Smooth muscle cell (in vitro differentiated cells): ENCODE results near the gene IL36RN. TPM values are rescaled to one million over a fixed set of nuclear protein-coding genes. Genes with fewer than 3 reads are reported as not detected.

Experiments
- DNase-seq: peaks from one replicate; lab custom pipeline; 2025; ENCODE audit not compliant: unreplicated experiment; lab: John Stamatoyannopoulos, UW
- H2AFZ ChIP-seq: fragments of 200-600 bp; sonication (generic); 2 replicates; pipeline ENCODE4 v1.6.0; 2016; ENCODE audit warnings: antibody characterized with exemption, low read depth, mild to moderate bottlenecking
- H3F3A ChIP-seq: fragments of 200-600 bp; sonication (generic); 2 replicates; pipeline ENCODE4 v1.6.0; 2017; ENCODE audit warnings: antibody characterized with exemption, low read depth
- H3K27ac ChIP-seq: fragments of 200-600 bp; sonication (generic); 2 replicates; pipeline ENCODE4 v1.5.1; 2016; ENCODE audit warnings: low read depth, mild to moderate bottlenecking
- H3K27me3 ChIP-seq: fragments of 200-600 bp; sonication (generic); 2 replicates; pipeline ENCODE4 v1.6.1; 2016; ENCODE audit warnings: low read depth, mild to moderate bottlenecking
- H3K36me3 ChIP-seq: fragments of 200-600 bp; sonication (generic); 2 replicates; pipeline ENCODE4 v1.5.1; 2016; ENCODE audit warnings: low read depth
- H3K4me1 ChIP-seq: fragments of 200-600 bp; sonication (generic); 2 replicates; pipeline ENCODE4 v1.5.1; 2016; ENCODE audit warnings: low read depth
- H3K4me2 ChIP-seq: fragments of 200-600 bp; sonication (generic); 2 replicates; pipeline ENCODE4 v1.6.0; 2016; ENCODE audit warnings: mild to moderate bottlenecking
- H3K4me3 ChIP-seq: fragments of 200-600 bp; sonication (generic); 2 replicates; pipeline ENCODE4 v1.5.1; 2016; ENCODE audit warnings: mild to moderate bottlenecking
- H3K79me2 ChIP-seq: fragments of 200-600 bp; sonication (generic); 2 replicates; pipeline ENCODE4 v1.6.0; 2016; ENCODE audit warnings: low read depth, mild to moderate bottlenecking
- H3K9ac ChIP-seq: fragments of 200-600 bp; sonication (generic); 2 replicates; pipeline ENCODE4 v1.6.0; 2016; ENCODE audit warnings: low read depth
- H3K9me3 ChIP-seq: fragments of 200-600 bp; sonication (generic); replicated peaks from 2 replicates; pipeline ENCODE4 v1.5.1; 2016; ENCODE audit warnings: low read depth
- H4K20me1 ChIP-seq: fragments of 200-600 bp; sonication (generic); 2 replicates; pipeline ENCODE4 v1.6.0; 2016; ENCODE audit warnings: low read depth
- CTCF ChIP-seq: fragments of 200-600 bp; sonication (generic); IDR thresholded peaks from 2 replicates; pipeline ENCODE4 v1.5.1; 2017; ENCODE audit warnings: borderline replicate concordance, mild to moderate bottlenecking, antibody characterized with exemption; ENCODE audit not compliant: insufficient read depth, poor library complexity, severe bottlenecking
- WGBS: methylation state at CpG from one replicate; pipeline ENCODE4 v1.1.7; 2016; ENCODE audit warnings: low lambda C conversion rate; 5-methylcytosine and 5-hydroxymethylcytosine counted together
- polyA plus RNA-seq: library from polyadenylated mRNA; unstranded; fragments of >200 nt; fragmentation: Nextera tagmentation; extraction: Ambion mirVana; gene quantifications from 2 replicates; pipeline ENCODE4 v1.2.1, GENCODE V29; 2016
- total RNA-seq: library from RNA; depleted of rRNA; stranded (reverse); fragments of >200 nt; gene quantifications from 2 replicates; pipeline ENCODE4 v1.2.3, GENCODE V29; 2014

IL36RN gene
- total and polyA plus RNA-seq, 2 experiments from 2014 or later: 1.5 to 7.8 TPM

- no peak overlapping the region for H3K27ac ChIP-seq
- WGBS: 67% methylated on average over 1 of the region's 1 CpG
Measured at GRCh38 chr2:113015042-113015441, 44.0 kb upstream of the IL36RN start.

GRCh38 chr2:113015655-113016054 is 43.3 kb upstream of the IL36RN start:
- Histone ChIP-seq H3K36me3 (no peaks in the 10 kb centered on the region), H3K79me2 (no peaks in the 10 kb centered on the region), H3K9ac (no peak overlapping the region), H3K27me3 (peaks cover 6% of the 10 kb centered on the region), H3K27ac (no peak overlapping the region), H3K9me3 (no peaks in the 10 kb centered on the region), H3F3A (no peaks in the 10 kb centered on the region), H3K4me2 (no peak overlapping the region), H4K20me1 (no peaks in the 10 kb centered on the region), H2AFZ (no peak overlapping the region), H3K4me1 (no peaks in the 10 kb centered on the region), H3K4me3 (no peak overlapping the region)
- 82% methylated on average over 2 of the region's 2 CpGs for WGBS
- no peak for DNase-seq
- no peak for TF ChIP-seq CTCF

More at GRCh38 chr2:113015042-113015441, 44.0 kb upstream of the IL36RN start:
- H3K9me3 ChIP-seq: no peaks in the 10 kb centered on the region
- H3K27me3 ChIP-seq: peaks cover 6% of the 10 kb centered on the region
- no peak overlapping the region for H3K4me3 ChIP-seq
- H3F3A ChIP-seq: no peaks in the 10 kb centered on the region
- no peak for TF ChIP-seq CTCF
- no peak overlapping the region for H2AFZ ChIP-seq
- no peaks in the 10 kb centered on the region for H4K20me1 ChIP-seq
- no peak overlapping the region for H3K4me2 ChIP-seq
- no peak for DNase-seq
- no peaks in the 10 kb centered on the region for H3K36me3 ChIP-seq
- H3K9ac ChIP-seq: no peak overlapping the region
- H3K4me1 ChIP-seq: no peaks in the 10 kb centered on the region
- H3K79me2 ChIP-seq: no peaks in the 10 kb centered on the region

GRCh38 chr2:113018509-113018908 is 40.5 kb upstream of the IL36RN start:
- H3K4me1 ChIP-seq: no peaks in the 10 kb centered on the region
- no peaks in the 10 kb centered on the region for H4K20me1 ChIP-seq
- no peaks in the 10 kb centered on the region for H3K79me2 ChIP-seq
- no peak overlapping the region for H2AFZ ChIP-seq
- H3K4me2 ChIP-seq: no peak overlapping the region
- H3F3A ChIP-seq: no peaks in the 10 kb centered on the region
- H3K27ac ChIP-seq: no peak overlapping the region
- 73% methylated on average over 3 of the region's 3 CpGs for WGBS
- peaks cover 26% of the 10 kb centered on the region for H3K27me3 ChIP-seq
- no peak overlapping the region for H3K4me3 ChIP-seq
- H3K9ac ChIP-seq: no peak overlapping the region
- TF ChIP-seq CTCF: no peak
- DNase-seq: no peak
- no peaks in the 10 kb centered on the region for H3K9me3 ChIP-seq
- no peaks in the 10 kb centered on the region for H3K36me3 ChIP-seq

- H3K27me3 ChIP-seq: peaks cover 53% of the 10 kb centered on the region
- no peak for TF ChIP-seq CTCF
- no peak overlapping the region for H3K4me2 ChIP-seq
- H3K79me2 ChIP-seq: no peaks in the 10 kb centered on the region
- DNase-seq: no peak
- H4K20me1 ChIP-seq: no peaks in the 10 kb centered on the region
- no peaks in the 10 kb centered on the region for H3K9me3 ChIP-seq
- H3K9ac ChIP-seq: no peak overlapping the region
- H3K36me3 ChIP-seq: no peaks in the 10 kb centered on the region
- no peaks in the 10 kb centered on the region for H3F3A ChIP-seq
- H3K4me3 ChIP-seq: no peak overlapping the region
- 56% methylated on average over 4 of the region's 4 CpGs for WGBS
- H2AFZ ChIP-seq: no peak overlapping the region
- no peak overlapping the region for H3K27ac ChIP-seq
- no peaks in the 10 kb centered on the region for H3K4me1 ChIP-seq
Measured at GRCh38 chr2:113021312-113021711, 37.7 kb upstream of the IL36RN start.
